ENCODE data around the gene GRAP.
"Not testable (repeated sequence)": the region's sequence is repeated elsewhere in the genome, so short reads cannot be mapped to it uniquely, and the experiment has no call there.

GRCh38 chr17:19076398-19077192 lies 29.8 kb upstream of the GRAP start:
- TF ChIP-seq CTCF (IDR thresholded peaks at IDR 0.05; ENCODE audit: poor library complexity); EZH2 (IDR thresholded peaks at IDR 0.05; ENCODE audit: borderline replicate concordance); EZH2phosphoT487 (IDR thresholded peaks at IDR 0.05; ENCODE audit: low read depth, severe bottlenecking, unreplicated experiment): not testable (repeated sequence)
